Stomach (tissue), 4 donors: ENCODE data around the gene HLA-E.

ENCODE experiments used
- POLR2A ChIP-seq, 4 donors: fragments of 450-650 bp; IDR thresholded peaks; one replicate each; pipeline ENCODE4 v1.6.1; 2016; ENCODE audit warnings: antibody characterized with exemption in 4 of 4, control low read depth in 2 of 4, mild to moderate bottlenecking in 1 of 4, moderate library complexity in 1 of 4
- TF ChIP-seq, protein P1 (sequence below), 7 experiments: fragments of 450-650 bp in 4 of 7; fragments of 200-600 bp in 3 of 7; sonication (generic) in 3 of 7; IDR thresholded peaks; one replicate each; pipeline ENCODE4 v1.5.1; 2016 to 2019; ENCODE audit warnings: antibody characterized with exemption in 7 of 7, control low read depth in 2 of 7, mild to moderate bottlenecking in 1 of 7

DNA sequence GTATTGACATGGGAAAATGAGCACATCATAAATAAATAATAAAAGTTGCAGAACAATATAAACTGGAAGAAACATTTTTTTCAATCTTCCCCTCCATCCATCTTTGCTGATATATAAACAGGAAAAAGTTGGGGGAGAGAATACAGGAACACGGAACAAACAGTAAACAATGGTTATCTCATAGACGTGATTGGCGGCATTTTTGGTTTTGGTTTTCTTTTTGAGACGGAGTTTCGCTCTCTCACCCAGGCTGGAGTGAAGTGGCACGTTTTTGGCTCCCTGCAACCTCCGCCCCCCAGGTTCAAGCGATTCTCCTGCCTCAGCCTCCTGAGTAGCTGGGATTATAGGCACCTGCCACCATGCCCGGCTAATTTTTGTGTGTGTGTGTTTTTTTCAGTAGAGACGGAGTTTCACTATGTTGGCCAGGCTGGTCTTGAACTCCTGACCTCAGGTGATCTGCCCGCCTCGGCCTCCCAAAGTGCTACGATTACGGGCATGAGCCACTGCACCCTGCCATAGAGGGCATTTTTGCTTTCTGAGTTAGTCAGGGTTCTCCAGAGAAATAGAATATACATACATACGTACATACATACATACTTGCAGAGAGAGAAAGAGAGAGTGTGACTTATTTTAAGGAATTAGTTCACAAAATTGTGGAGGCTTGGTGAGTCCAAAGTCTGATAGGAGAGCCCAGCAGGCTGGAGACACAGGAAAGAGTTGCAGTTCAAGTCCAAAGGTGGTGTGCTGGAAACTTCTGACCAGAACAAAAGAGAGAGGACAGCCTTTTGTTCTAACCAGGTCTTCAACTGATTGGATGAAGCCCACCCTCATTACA, 44.4 kb downstream of the HLA-E start:
- TF ChIP-seq, protein P1, sequence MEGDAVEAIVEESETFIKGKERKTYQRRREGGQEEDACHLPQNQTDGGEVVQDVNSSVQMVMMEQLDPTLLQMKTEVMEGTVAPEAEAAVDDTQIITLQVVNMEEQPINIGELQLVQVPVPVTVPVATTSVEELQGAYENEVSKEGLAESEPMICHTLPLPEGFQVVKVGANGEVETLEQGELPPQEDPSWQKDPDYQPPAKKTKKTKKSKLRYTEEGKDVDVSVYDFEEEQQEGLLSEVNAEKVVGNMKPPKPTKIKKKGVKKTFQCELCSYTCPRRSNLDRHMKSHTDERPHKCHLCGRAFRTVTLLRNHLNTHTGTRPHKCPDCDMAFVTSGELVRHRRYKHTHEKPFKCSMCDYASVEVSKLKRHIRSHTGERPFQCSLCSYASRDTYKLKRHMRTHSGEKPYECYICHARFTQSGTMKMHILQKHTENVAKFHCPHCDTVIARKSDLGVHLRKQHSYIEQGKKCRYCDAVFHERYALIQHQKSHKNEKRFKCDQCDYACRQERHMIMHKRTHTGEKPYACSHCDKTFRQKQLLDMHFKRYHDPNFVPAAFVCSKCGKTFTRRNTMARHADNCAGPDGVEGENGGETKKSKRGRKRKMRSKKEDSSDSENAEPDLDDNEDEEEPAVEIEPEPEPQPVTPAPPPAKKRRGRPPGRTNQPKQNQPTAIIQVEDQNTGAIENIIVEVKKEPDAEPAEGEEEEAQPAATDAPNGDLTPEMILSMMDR (IDR thresholded peaks at IDR 0.05): no peak
- TF ChIP-seq POLR2A (IDR thresholded peaks at IDR 0.05): no peak
